Adipose tissue (tissue), 3 donors: ENCODE data around the gene IL1R2. TPM values are rescaled to one million over a fixed set of nuclear protein-coding genes. Genes with fewer than 3 reads are reported as not detected.

Experiments
- H3K27ac ChIP-seq: one replicate; pipeline ENCODE4 v1.5.1; 2013; ENCODE audit warnings: low read depth, low read length
- WGBS, 3 donors: extraction: QIAGEN DNeasy Blood & Tissue Kit; methylation state at CpG; one replicate each; pipeline ENCODE4 v1.1.7; 2013; 5-methylcytosine and 5-hydroxymethylcytosine counted together
- polyA plus RNA-seq, 3 donors: library from polyadenylated mRNA; stranded (reverse); fragments of 200-250 nt; gene quantifications; one replicate each; pipeline ENCODE4 v1.2.3, GENCODE V29; 2013
- donor health status: healthy with polysubstance abuse.
- donor health status: Bipolar disorder and iron deficiency.
- donor health status: healthy.

The IL1R2 gene
- polyA plus RNA-seq, 3 donors: 6.9 to 42.7 (median 31.5) TPM

- 58 to 93% (median 74%) methylated on average over 1 of the region's 1 CpG for WGBS, 3 donors
Observed at GRCh38 chr2:102030502-102030854, 38.7 kb downstream of the IL1R2 start.

GRCh38 chr2:102030855-102031527 is 39.2 kb downstream of the IL1R2 start:
- H3K27ac ChIP-seq: no peak overlapping the region
- WGBS, 3 donors: 66 to 90% (median 68%) methylated on average over 15 of the region's 15 CpGs

More at GRCh38 chr2:102030502-102030854, 38.7 kb downstream of the IL1R2 start:
- H3K27ac ChIP-seq: no peak overlapping the region

- no peak overlapping the region for H3K27ac ChIP-seq
- 54 to 59% (median 57%) methylated on average over 2 of the region's 2 CpGs for WGBS, 3 donors
Observed at GRCh38 chr2:102032368-102033030, 40.7 kb downstream of the IL1R2 start.

- 51 to 63% (median 51%) methylated on average over 10 of the region's 10 CpGs for WGBS, 3 donors
Observed at GRCh38 chr2:102033031-102033749, 41.4 kb downstream of the IL1R2 start.

GRCh38 chr2:102033750-102034682 is 42.3 kb downstream of the IL1R2 start:
- 58 to 69% (median 68%) methylated on average over 9 of the region's 9 CpGs for WGBS, 3 donors
- H3K27ac ChIP-seq: no peak overlapping the region

More at GRCh38 chr2:102033031-102033749, 41.4 kb downstream of the IL1R2 start:
- no peak overlapping the region for H3K27ac ChIP-seq

GRCh38 chr2:102034683-102035548 is 43.2 kb downstream of the IL1R2 start:
- H3K27ac ChIP-seq: no peak overlapping the region
- WGBS, 3 donors: 71 to 79% (median 79%) methylated on average over 14 of the region's 14 CpGs

- WGBS, 3 donors: 29 to 60% (median 33%) methylated on average over 8 of the region's 8 CpGs
- H3K27ac ChIP-seq: no peak overlapping the region
Observed at GRCh38 chr2:102037681-102038080, 45.9 kb downstream of the IL1R2 start.

GRCh38 chr2:102040229-102040628 is 48.5 kb downstream of the IL1R2 start:
- no peak overlapping the region for H3K27ac ChIP-seq
- 68 to 86% (median 68%) methylated on average over 3 of the region's 3 CpGs for WGBS, 3 donors

- WGBS, 3 donors: 33 to 49% (median 44%) methylated on average over 2 of the region's 2 CpGs
- H3K27ac ChIP-seq: no peak overlapping the region
Observed at GRCh38 chr2:102041351-102041750, 49.6 kb downstream of the IL1R2 start.

- WGBS, 3 donors: 90 to 94% (median 94%) methylated on average over 4 of the region's 4 CpGs
- no peak overlapping the region for H3K27ac ChIP-seq
Observed at GRCh38 chr2:102042196-102043081, 50.7 kb downstream of the IL1R2 start.

- 87 to 100% (median 96%) methylated on average over 1 of the region's 1 CpG for WGBS, 3 donors
- H3K27ac ChIP-seq: no peak overlapping the region
Observed at GRCh38 chr2:102043560-102043959, 51.8 kb downstream of the IL1R2 start.

- 90 to 100% (median 95%) methylated on average over 1 of the region's 1 CpG for WGBS, 3 donors
- no peak overlapping the region for H3K27ac ChIP-seq
Observed at GRCh38 chr2:102044235-102044896, 52.6 kb downstream of the IL1R2 start.

- H3K27ac ChIP-seq: no peak overlapping the region
- 71 to 84% (median 81%) methylated on average over 2 of the region's 2 CpGs for WGBS, 3 donors
Observed at GRCh38 chr2:102044967-102045489, 53.3 kb downstream of the IL1R2 start.

- WGBS, 3 donors: 84 to 91% (median 89%) methylated on average over 6 of the region's 6 CpGs
- no peak overlapping the region for H3K27ac ChIP-seq
Observed at GRCh38 chr2:102045697-102046096, 53.9 kb downstream of the IL1R2 start.

GRCh38 chr2:102046135-102046986 is 54.6 kb downstream of the IL1R2 start:
- H3K27ac ChIP-seq: no peak overlapping the region
- WGBS, 3 donors: 56 to 75% (median 63%) methylated on average over 9 of the region's 9 CpGs
